K562 (cell line): Measurements from ENCODE around the gene NACA. TPM values are rescaled to one million over a fixed set of nuclear protein-coding genes. Genes with fewer than 3 reads are reported as not detected.
A peak's percentile ranks its signal among the peaks of the same experiment; 100 is the strongest.

Source experiments
- EP300 ChIP-seq: IDR thresholded peaks from 2 replicates; pipeline ENCODE4 v1.6.1; 2012; ENCODE audit warnings: low read length, improper control_type of control experiment
- EZH2 ChIP-seq: IDR thresholded peaks from 2 replicates; pipeline ENCODE4 v1.6.1; 2012; ENCODE audit warnings: low read depth, mild to moderate bottlenecking, inconsistent platforms, low read length, borderline replicate concordance
- FUS ChIP-seq: fragments of 200-400 bp; formaldehyde crosslinking; optimal IDR thresholded peaks from 2 replicates; pipeline ENCODE3; 2017; ENCODE audit warnings: low read depth, low read length
- MTA3 ChIP-seq: fragments of 450-650 bp; formaldehyde crosslinking; IDR thresholded peaks from 2 replicates; pipeline ENCODE4 v1.6.1; 2017; ENCODE audit warnings: mild to moderate bottlenecking, borderline replicate concordance
- NFATC3 ChIP-seq: fragments of 450-650 bp; IDR thresholded peaks from 2 replicates; pipeline ENCODE4 v1.6.1; 2017; ENCODE audit warnings: mild to moderate bottlenecking
- RB1 ChIP-seq: fragments of 450-650 bp; IDR thresholded peaks from 2 replicates; pipeline ENCODE4 v1.6.1; 2017; ENCODE audit warnings: low read depth, mild to moderate bottlenecking
- RUNX1 ChIP-seq: sonication (generic); IDR thresholded peaks from 2 replicates; pipeline ENCODE4 v1.6.1; 2016; ENCODE audit warnings: antibody characterized with exemption, low read depth
- SMAD1 ChIP-seq: fragments of 150-350 bp; IDR thresholded peaks from 2 replicates; pipeline ENCODE4 v1.6.1; 2014; ENCODE audit warnings: low read length, low read depth; ENCODE audit not compliant: partially characterized antibody
- SRSF7 ChIP-seq: fragments of 200-400 bp; formaldehyde crosslinking; optimal IDR thresholded peaks from 2 replicates; pipeline ENCODE3; 2017; ENCODE audit warnings: mild to moderate bottlenecking, low read depth, low read length
- ZNF41 ChIP-seq: fragments of 250-450 bp; sonication (Bioruptor Pico); conservative IDR thresholded peaks from 2 replicates; pipeline ENCODE4 v1.4.0; 2020; ENCODE audit warnings: mild to moderate bottlenecking
- ZNF445 ChIP-seq: fragments of 250-450 bp; sonication (Bioruptor Pico); IDR thresholded peaks from 2 replicates; pipeline ENCODE4 v1.4.0; 2020; ENCODE audit warnings: low read depth, mild to moderate bottlenecking, moderate library complexity
- ZNF518B ChIP-seq: fragments of 250-450 bp; sonication (Bioruptor Pico); IDR thresholded peaks from 2 replicates; pipeline ENCODE4 v1.5.0; 2021; ENCODE audit warnings: mild to moderate bottlenecking, moderate library complexity
- ZNF717 ChIP-seq: fragments of 250-450 bp; sonication (Bioruptor Pico); IDR thresholded peaks from 2 replicates; pipeline ENCODE4 v1.5.0; 2021
- polyA plus RNA-seq, 8 experiments: library from polyadenylated mRNA; depleted of rRNA in 4 of 8; stranded (reverse) in 5 of 8; unstranded in 3 of 8; fragments of >200 nt; fragmentation: Nextera tagmentation in 2 of 8; fragmentation: Illumina TruSeq in 1 of 8; extraction: Ambion mirVana in 2 of 8; extraction: Trizol in 1 of 8; gene quantifications; 2 replicates each; pipeline versions ENCODE4 v1.2.1 to v1.2.3, GENCODE V29; 2011 to 2014; ENCODE audit warnings: inconsistent platforms in 1 of 8, missing spikeins in 1 of 8
- total RNA-seq, 7 experiments: library from RNA; depleted of rRNA in 6 of 7; stranded (reverse); fragments of >200 nt in 6 of 7; fragmentation: Illumina TruSeq in 2 of 7; extraction: Trizol in 2 of 7; gene quantifications; 2 replicates each; pipeline versions ENCODE4 v1.2.1 to v1.2.3, GENCODE V29; 2011 to 2021; ENCODE audit warnings: low replicate concordance in 1 of 7
- TF ChIP-seq, protein P1 (sequence below): sonication (generic); formaldehyde crosslinking; IDR thresholded peaks from 2 replicates; pipeline ENCODE4 v1.8.0; 2022; ENCODE audit warnings: mild to moderate bottlenecking, low read depth, missing genetic modification reagents
- TF ChIP-seq, protein P2 (sequence below), 2 experiments: IDR thresholded peaks in 1 of 2; conservative IDR thresholded peaks in 1 of 2; 2 replicates each; pipeline ENCODE4 v1.6.1; 2016; ENCODE audit warnings: low read depth in 2 of 2, mild to moderate bottlenecking in 1 of 2, missing compliant biosample characterization in 1 of 2, missing genetic modification characterization in 1 of 2, moderate library complexity in 1 of 2
- TF ChIP-seq, protein P3 (sequence below), 2 experiments: IDR thresholded peaks; 2 replicates each; pipeline ENCODE4 v1.6.1; 2011; ENCODE audit warnings: borderline replicate concordance in 1 of 2, control low read depth in 1 of 2, low read depth in 1 of 2, low read length in 1 of 2, mild to moderate bottlenecking in 1 of 2, mixed read lengths in 1 of 2, moderate library complexity in 1 of 2; ENCODE audit not compliant: insufficient read depth in 1 of 2, insufficient read length in 1 of 2, poor library complexity in 1 of 2, severe bottlenecking in 1 of 2; ENCODE audit errors: extremely low read depth in 1 of 2
- TF ChIP-seq, protein P4 (sequence below): fragments of 250-450 bp; sonication (Bioruptor Pico); IDR thresholded peaks from 2 replicates; pipeline ENCODE4 v1.6.1; 2021; ENCODE audit warnings: mild to moderate bottlenecking

The NACA gene
- total and polyA plus RNA-seq, 9 of the 15 experiments (the other 6 are each of a cell fraction or from before 2014, with no cell fraction given): 1,030 to 2,416 (median 1,645) TPM

- TF ChIP-seq RB1 (peak; percentile 62; the same call in 1 of the 2 replicates), ZNF717 (0 out of 2 replicates have a peak, but pooled peaks have one; percentile 50), EP300 (peak; percentile 57), ZNF41 (no peak), RUNX1 (no peak), SMAD1 (peak; percentile 94), EZH2 (no peak), NFATC3 (no peak; the same call in 1 of the 2 replicates), MTA3 (no peak; the same call in 1 of the 2 replicates), ZNF445 (CRISPR knock-in tag) (no peak), SRSF7 (no peak), FUS (no peak), ZNF518B (CRISPR knock-in tag) (no peak)
- TF ChIP-seq, protein P1, sequence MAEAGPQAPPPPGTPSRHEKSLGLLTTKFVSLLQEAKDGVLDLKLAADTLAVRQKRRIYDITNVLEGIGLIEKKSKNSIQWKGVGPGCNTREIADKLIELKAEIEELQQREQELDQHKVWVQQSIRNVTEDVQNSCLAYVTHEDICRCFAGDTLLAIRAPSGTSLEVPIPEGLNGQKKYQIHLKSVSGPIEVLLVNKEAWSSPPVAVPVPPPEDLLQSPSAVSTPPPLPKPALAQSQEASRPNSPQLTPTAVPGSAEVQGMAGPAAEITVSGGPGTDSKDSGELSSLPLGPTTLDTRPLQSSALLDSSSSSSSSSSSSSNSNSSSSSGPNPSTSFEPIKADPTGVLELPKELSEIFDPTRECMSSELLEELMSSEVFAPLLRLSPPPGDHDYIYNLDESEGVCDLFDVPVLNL: peak; percentile 25; the same call in 1 of the 2 replicates
- TF ChIP-seq, protein P2, sequence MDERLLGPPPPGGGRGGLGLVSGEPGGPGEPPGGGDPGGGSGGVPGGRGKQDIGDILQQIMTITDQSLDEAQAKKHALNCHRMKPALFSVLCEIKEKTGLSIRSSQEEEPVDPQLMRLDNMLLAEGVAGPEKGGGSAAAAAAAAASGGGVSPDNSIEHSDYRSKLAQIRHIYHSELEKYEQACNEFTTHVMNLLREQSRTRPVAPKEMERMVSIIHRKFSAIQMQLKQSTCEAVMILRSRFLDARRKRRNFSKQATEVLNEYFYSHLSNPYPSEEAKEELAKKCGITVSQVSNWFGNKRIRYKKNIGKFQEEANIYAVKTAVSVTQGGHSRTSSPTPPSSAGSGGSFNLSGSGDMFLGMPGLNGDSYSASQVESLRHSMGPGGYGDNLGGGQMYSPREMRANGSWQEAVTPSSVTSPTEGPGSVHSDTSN (CRISPR knock-in tag; IDR thresholded peaks at IDR 0.05; ENCODE audit: low read depth): no peak
- TF ChIP-seq, protein P2 (tag; conservative IDR thresholded peaks at IDR 0.05; ENCODE audit: low read depth): 0 out of 2 replicates have a peak, but pooled peaks have one; percentile 32
- TF ChIP-seq, protein P3, sequence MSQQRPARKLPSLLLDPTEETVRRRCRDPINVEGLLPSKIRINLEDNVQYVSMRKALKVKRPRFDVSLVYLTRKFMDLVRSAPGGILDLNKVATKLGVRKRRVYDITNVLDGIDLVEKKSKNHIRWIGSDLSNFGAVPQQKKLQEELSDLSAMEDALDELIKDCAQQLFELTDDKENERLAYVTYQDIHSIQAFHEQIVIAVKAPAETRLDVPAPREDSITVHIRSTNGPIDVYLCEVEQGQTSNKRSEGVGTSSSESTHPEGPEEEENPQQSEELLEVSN (IDR thresholded peaks at IDR 0.05; ENCODE audit: borderline replicate concordance in 1 of 2, extremely low read depth in 1 of 2, insufficient read depth in 1 of 2, insufficient read length in 1 of 2, low read depth in 1 of 2, low read length in 1 of 2, poor library complexity in 1 of 2, severe bottlenecking in 1 of 2): peak; percentile 85 to 91
- TF ChIP-seq, protein P4, sequence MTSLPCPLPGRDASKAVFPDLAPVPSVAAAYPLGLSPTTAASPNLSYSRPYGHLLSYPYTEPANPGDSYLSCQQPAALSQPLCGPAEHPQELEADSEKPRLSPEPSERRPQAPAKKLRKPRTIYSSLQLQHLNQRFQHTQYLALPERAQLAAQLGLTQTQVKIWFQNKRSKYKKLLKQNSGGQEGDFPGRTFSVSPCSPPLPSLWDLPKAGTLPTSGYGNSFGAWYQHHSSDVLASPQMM (CRISPR knock-in tag): no peak
These were observed 36.8 kb downstream of the NACA start, which contains the start of gene PTGES3 (continued) for GRCh38 chr12:56688129-56688845.
